H1 (cell line): ENCODE measurements around the gene DEUP1. TPM values are rescaled to one million over a fixed set of nuclear protein-coding genes. Genes with fewer than 3 reads are reported as not detected.

Experiments
- CHD7 ChIP-seq: fragments of 300-600 bp; sonication (generic); IDR thresholded peaks from 2 replicates; pipeline ENCODE4 v1.7.1; 2012; ENCODE audit warnings: low read length, moderate library complexity, mild to moderate bottlenecking, inconsistent platforms; ENCODE audit not compliant: insufficient replicate concordance
- KDM5A ChIP-seq: fragments of 200-600 bp; IDR thresholded peaks from 2 replicates; pipeline ENCODE4 v1.7.1; 2012; ENCODE audit warnings: mild to moderate bottlenecking, low read length, inconsistent platforms, mixed read lengths
- RFX5 ChIP-seq: IDR thresholded peaks from 2 replicates; pipeline ENCODE4 v1.6.1; 2011; ENCODE audit warnings: low read depth, low read length, improper control_type of control experiment, borderline replicate concordance
- polyA plus RNA-seq, 7 experiments: library from polyadenylated mRNA; depleted of rRNA in 3 of 7; stranded (reverse) in 5 of 7; unstranded in 2 of 7; fragments of >200 nt in 5 of 7; fragments of 200-250 nt in 2 of 7; gene quantifications; 1 replicate in 5 of 7; 2 replicates in 1 of 7; 4 replicates in 1 of 7; pipeline versions ENCODE4 v1.2.1 to v1.2.3, GENCODE V29; 2011 to 2013; ENCODE audit warnings: missing spikeins in 2 of 7, mixed read lengths in 2 of 7
- total RNA-seq: library from RNA; stranded (reverse); fragmentation: NEBNext Ultra II Directional; extraction: Animal tissue kit (Norgen Biotek cat#: 25700); gene quantifications from 2 replicates; pipeline ENCODE4 v1.2.1, GENCODE V29; 2021
- TF ChIP-seq, protein P1 (sequence below): IDR thresholded peaks from 2 replicates; pipeline ENCODE4 v1.6.1; 2012; ENCODE audit warnings: inconsistent platforms

Gene DEUP1
- total and polyA plus RNA-seq, 2 of the 8 experiments (the other 6 are each of a cell fraction or from before 2014, with no cell fraction given), result 0.45 TPM; not detected in 1

- TF ChIP-seq CHD7 (no peak), KDM5A (no peak), RFX5 (no peak)
- TF ChIP-seq, protein P1, sequence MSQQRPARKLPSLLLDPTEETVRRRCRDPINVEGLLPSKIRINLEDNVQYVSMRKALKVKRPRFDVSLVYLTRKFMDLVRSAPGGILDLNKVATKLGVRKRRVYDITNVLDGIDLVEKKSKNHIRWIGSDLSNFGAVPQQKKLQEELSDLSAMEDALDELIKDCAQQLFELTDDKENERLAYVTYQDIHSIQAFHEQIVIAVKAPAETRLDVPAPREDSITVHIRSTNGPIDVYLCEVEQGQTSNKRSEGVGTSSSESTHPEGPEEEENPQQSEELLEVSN, result no peak
Measured at GRCh38 chr11:93324500-93324899, 6.0 kb upstream of the DEUP1 start (continued).
